ENCODE measurements around the gene PNPT1. TPM values are rescaled to one million over a fixed set of nuclear protein-coding genes. Genes with fewer than 3 reads are reported as not detected.

PNPT1 gene
- total and polyA plus RNA-seq, 9 of the 15 experiments (the other 6 are each of a cell fraction or from before 2014, with no cell fraction given), result 46.5 to 104 (median 62.7) TPM

GRCh38 chr2:55617175-55618024 lies 76.2 kb downstream of the PNPT1 start, which contains the start of gene PPP4R3B (continued):
- TF ChIP-seq ZNF407 (IDR thresholded peaks at IDR 0.05; ENCODE audit: low read depth) (peak; percentile 99), POLR3A (IDR thresholded peaks at IDR 0.05; ENCODE audit: borderline replicate concordance, extremely low read depth, insufficient read depth, insufficient read length) (no peak), ZNF263 (CRISPR knock-in tag; IDR thresholded peaks at IDR 0.05; ENCODE audit: borderline replicate concordance) (peak; percentile 46; the same call in 1 of the 2 replicates), NR3C1 (CRISPR knock-in tag; IDR thresholded peaks at IDR 0.05) (no peak), MTA3 (IDR thresholded peaks at IDR 0.05; ENCODE audit: borderline replicate concordance) (peak; percentile 99), WHSC1 (IDR thresholded peaks at IDR 0.05; ENCODE audit: low read length) (no peak), HBP1 (CRISPR knock-in tag; IDR thresholded peaks at IDR 0.05) (0 out of 2 replicates have a peak, but pooled peaks have one; percentile 46), E2F3 (CRISPR knock-in tag; IDR thresholded peaks at IDR 0.05) (peak; percentile 72), CBFB (CRISPR knock-in tag; IDR thresholded peaks at IDR 0.05) (peak; percentile 88), STAT5B (CRISPR knock-in tag; IDR thresholded peaks at IDR 0.05) (no peak), NFIC (IDR thresholded peaks at IDR 0.05) (peak; percentile 65), ZBTB12 (CRISPR knock-in tag; IDR thresholded peaks at IDR 0.05) (peak; percentile 79), RBM14 (IDR thresholded peaks at IDR 0.05; ENCODE audit: borderline replicate concordance, insufficient read depth, low read depth, low read length) (no peak), ZBTB7A (IDR thresholded peaks at IDR 0.05; ENCODE audit: borderline replicate concordance, control insufficient read depth, low read depth, low read length) (peak; percentile 14; the same call in 1 of the 2 replicates), MAFG (tag; conservative IDR thresholded peaks at IDR 0.05) (no peak)

All from K562 (cell line).